Tibial nerve (tissue), 3 donors: ENCODE results near the gene CA5A.

Source experiments
- POLR2A ChIP-seq, 2 donors: fragments of 450-650 bp; IDR thresholded peaks; one replicate each; pipeline ENCODE4 v1.6.1; 2017; ENCODE audit warnings: antibody characterized with exemption in 2 of 2, mild to moderate bottlenecking in 2 of 2, moderate library complexity in 2 of 2
- TF ChIP-seq, protein P1 (sequence below), 5 experiments: fragments of 200-600 bp in 3 of 5; fragments of 450-650 bp in 2 of 5; sonication (generic) in 3 of 5; IDR thresholded peaks; one replicate each; pipeline ENCODE4 v1.5.1; 2016 to 2019; ENCODE audit warnings: antibody characterized with exemption in 5 of 5, mild to moderate bottlenecking in 3 of 5, moderate library complexity in 2 of 5

DNA sequence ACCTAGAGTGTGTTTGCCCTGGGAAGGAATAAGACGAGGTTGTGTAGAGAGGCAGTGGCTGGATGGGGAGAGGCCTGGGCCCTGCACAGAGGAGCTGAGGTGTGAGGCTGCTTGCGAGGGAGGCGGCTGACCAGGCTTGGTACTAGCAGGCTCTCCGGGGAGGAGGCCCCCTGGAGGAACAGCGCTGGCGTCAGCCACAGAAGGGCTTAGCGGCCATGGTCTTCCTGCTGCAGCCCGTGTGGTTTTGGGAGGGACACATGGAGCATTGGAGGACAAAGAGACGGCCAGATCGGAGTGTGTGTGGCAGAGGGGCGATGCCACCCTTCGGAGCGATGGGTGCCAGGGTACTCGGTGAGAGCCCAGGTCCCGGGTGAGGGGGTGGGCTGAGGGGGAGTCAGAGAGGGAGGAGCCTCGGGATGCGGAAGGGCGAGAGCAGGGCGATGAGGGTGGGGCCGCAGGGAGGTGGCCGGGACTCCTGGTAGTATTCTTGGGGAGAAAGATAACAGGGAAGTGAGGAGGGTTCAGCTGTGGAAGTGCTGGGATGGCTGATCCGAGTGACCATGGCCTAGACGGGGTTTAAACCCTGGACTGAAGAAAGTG is 23.2 kb upstream of the CA5A start:
- TF ChIP-seq, protein P1, sequence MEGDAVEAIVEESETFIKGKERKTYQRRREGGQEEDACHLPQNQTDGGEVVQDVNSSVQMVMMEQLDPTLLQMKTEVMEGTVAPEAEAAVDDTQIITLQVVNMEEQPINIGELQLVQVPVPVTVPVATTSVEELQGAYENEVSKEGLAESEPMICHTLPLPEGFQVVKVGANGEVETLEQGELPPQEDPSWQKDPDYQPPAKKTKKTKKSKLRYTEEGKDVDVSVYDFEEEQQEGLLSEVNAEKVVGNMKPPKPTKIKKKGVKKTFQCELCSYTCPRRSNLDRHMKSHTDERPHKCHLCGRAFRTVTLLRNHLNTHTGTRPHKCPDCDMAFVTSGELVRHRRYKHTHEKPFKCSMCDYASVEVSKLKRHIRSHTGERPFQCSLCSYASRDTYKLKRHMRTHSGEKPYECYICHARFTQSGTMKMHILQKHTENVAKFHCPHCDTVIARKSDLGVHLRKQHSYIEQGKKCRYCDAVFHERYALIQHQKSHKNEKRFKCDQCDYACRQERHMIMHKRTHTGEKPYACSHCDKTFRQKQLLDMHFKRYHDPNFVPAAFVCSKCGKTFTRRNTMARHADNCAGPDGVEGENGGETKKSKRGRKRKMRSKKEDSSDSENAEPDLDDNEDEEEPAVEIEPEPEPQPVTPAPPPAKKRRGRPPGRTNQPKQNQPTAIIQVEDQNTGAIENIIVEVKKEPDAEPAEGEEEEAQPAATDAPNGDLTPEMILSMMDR (IDR thresholded peaks at IDR 0.05), result no peak
- no peak for TF ChIP-seq POLR2A (IDR thresholded peaks at IDR 0.05)
